ENCODE data around the gene FBXO47.

GRCh38 chr17:39014795-39015545 is 47.8 kb upstream of the FBXO47 start:
- TF ChIP-seq, protein P1, sequence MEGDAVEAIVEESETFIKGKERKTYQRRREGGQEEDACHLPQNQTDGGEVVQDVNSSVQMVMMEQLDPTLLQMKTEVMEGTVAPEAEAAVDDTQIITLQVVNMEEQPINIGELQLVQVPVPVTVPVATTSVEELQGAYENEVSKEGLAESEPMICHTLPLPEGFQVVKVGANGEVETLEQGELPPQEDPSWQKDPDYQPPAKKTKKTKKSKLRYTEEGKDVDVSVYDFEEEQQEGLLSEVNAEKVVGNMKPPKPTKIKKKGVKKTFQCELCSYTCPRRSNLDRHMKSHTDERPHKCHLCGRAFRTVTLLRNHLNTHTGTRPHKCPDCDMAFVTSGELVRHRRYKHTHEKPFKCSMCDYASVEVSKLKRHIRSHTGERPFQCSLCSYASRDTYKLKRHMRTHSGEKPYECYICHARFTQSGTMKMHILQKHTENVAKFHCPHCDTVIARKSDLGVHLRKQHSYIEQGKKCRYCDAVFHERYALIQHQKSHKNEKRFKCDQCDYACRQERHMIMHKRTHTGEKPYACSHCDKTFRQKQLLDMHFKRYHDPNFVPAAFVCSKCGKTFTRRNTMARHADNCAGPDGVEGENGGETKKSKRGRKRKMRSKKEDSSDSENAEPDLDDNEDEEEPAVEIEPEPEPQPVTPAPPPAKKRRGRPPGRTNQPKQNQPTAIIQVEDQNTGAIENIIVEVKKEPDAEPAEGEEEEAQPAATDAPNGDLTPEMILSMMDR (IDR thresholded peaks at IDR 0.05) = no peak
- TF ChIP-seq POLR2A (IDR thresholded peaks at IDR 0.05) (no peak), POLR2AphosphoS5 (IDR thresholded peaks at IDR 0.05) (no peak)
